ENCODE measurements around the gene LUC7L3.

GRCh38 chr17:50710650-50711049, 8.8 kb upstream of the LUC7L3 start:
- TF ChIP-seq CTCF (IDR thresholded peaks at IDR 0.05; ENCODE audit: low read depth, low read length) (no peak), POLR2A (IDR thresholded peaks at IDR 0.05; ENCODE audit: extremely low read depth, insufficient read length) (no peak)

All from NB4 (cell line).